ENCODE results near the gene NRDE2.

Gene NRDE2

GRCh38 chr14:90378249-90378648, 46.5 kb upstream of the NRDE2 start:
- no peak for TF ChIP-seq ZBTB7A (IDR thresholded peaks at IDR 0.05; ENCODE audit: low read depth)
- 0 out of 2 replicates have a peak, but pooled peaks have one; percentile 21 for TF ChIP-seq MAX (IDR thresholded peaks at IDR 0.05)

- no peak for TF ChIP-seq TEAD4 (IDR thresholded peaks at IDR 0.05)
Observed at GRCh38 chr14:90375934-90376333, 44.2 kb upstream of the NRDE2 start.

- TF ChIP-seq ZBTB7A (IDR thresholded peaks at IDR 0.05; ENCODE audit: low read depth) (no peak), TAF1 (IDR thresholded peaks at IDR 0.05; ENCODE audit: low read depth) (no peak), RAD21 (IDR thresholded peaks at IDR 0.05; ENCODE audit: low read depth) (no peak), EGR1 (IDR thresholded peaks at IDR 0.05) (no peak), FOXM1 (IDR thresholded peaks at IDR 0.05; ENCODE audit: borderline replicate concordance, low read depth) (no peak)
Observed at GRCh38 chr14:90374813-90375212, 43.1 kb upstream of the NRDE2 start.

- TF ChIP-seq USF1 (IDR thresholded peaks at IDR 0.05): no peak
- TF ChIP-seq CEBPB (IDR thresholded peaks at IDR 0.05): no peak
- no peak for TF ChIP-seq EGR1 (IDR thresholded peaks at IDR 0.05)
- no peak for TF ChIP-seq CREB1 (IDR thresholded peaks at IDR 0.05; ENCODE audit: low read depth)
- TF ChIP-seq EP300 (IDR thresholded peaks at IDR 0.05; ENCODE audit: borderline replicate concordance): no peak
- no peak for TF ChIP-seq ZBTB7A (IDR thresholded peaks at IDR 0.05; ENCODE audit: low read depth)
Observed at GRCh38 chr14:90373887-90374286, 42.1 kb upstream of the NRDE2 start.

- no peak for TF ChIP-seq CREB1 (IDR thresholded peaks at IDR 0.05; ENCODE audit: low read depth)
- TF ChIP-seq RAD21 (IDR thresholded peaks at IDR 0.05; ENCODE audit: low read depth): peak; percentile 20; the same call in 1 of the 2 replicates
- no peak for TF ChIP-seq FOXM1 (IDR thresholded peaks at IDR 0.05; ENCODE audit: borderline replicate concordance, low read depth)
Observed at GRCh38 chr14:90368946-90369721, 37.4 kb upstream of the NRDE2 start.

GRCh38 chr14:90362558-90362896, 30.8 kb upstream of the NRDE2 start:
- no peak for TF ChIP-seq ZBTB7A (IDR thresholded peaks at IDR 0.05; ENCODE audit: low read depth)
- TF ChIP-seq CREB1 (IDR thresholded peaks at IDR 0.05; ENCODE audit: low read depth): no peak
- TF ChIP-seq RAD21 (IDR thresholded peaks at IDR 0.05; ENCODE audit: low read depth): no peak
- no peak for TF ChIP-seq CEBPB (IDR thresholded peaks at IDR 0.05)

GRCh38 chr14:90361865-90362557, 30.3 kb upstream of the NRDE2 start:
- no peak for TF ChIP-seq MAX (IDR thresholded peaks at IDR 0.05)
- TF ChIP-seq TAF1 (IDR thresholded peaks at IDR 0.05; ENCODE audit: low read depth): no peak
- no peak for TF ChIP-seq CREB1 (IDR thresholded peaks at IDR 0.05; ENCODE audit: low read depth)
- TF ChIP-seq ZBTB7A (IDR thresholded peaks at IDR 0.05; ENCODE audit: low read depth): no peak
- TF ChIP-seq FOXM1 (IDR thresholded peaks at IDR 0.05; ENCODE audit: borderline replicate concordance, low read depth): no peak
- no peak for TF ChIP-seq EGR1 (IDR thresholded peaks at IDR 0.05)
- no peak for TF ChIP-seq YY1 (IDR thresholded peaks at IDR 0.05; ENCODE audit: low read depth)
- no peak for TF ChIP-seq NFIC (IDR thresholded peaks at IDR 0.05)
- TF ChIP-seq USF1 (IDR thresholded peaks at IDR 0.05): no peak
- TF ChIP-seq TEAD4 (IDR thresholded peaks at IDR 0.05): no peak
- no peak for TF ChIP-seq TCF12 (IDR thresholded peaks at IDR 0.05; ENCODE audit: low read depth)
- TF ChIP-seq CEBPB (IDR thresholded peaks at IDR 0.05): no peak
- TF ChIP-seq RAD21 (IDR thresholded peaks at IDR 0.05; ENCODE audit: low read depth): no peak
- TF ChIP-seq REST (IDR thresholded peaks at IDR 0.05; ENCODE audit: low read depth): no peak
- TF ChIP-seq EP300 (IDR thresholded peaks at IDR 0.05; ENCODE audit: borderline replicate concordance): no peak

GRCh38 chr14:90358359-90358758, 26.6 kb upstream of the NRDE2 start:
- TF ChIP-seq EGR1 (IDR thresholded peaks at IDR 0.05) (no peak), EP300 (IDR thresholded peaks at IDR 0.05; ENCODE audit: borderline replicate concordance) (no peak), MAX (IDR thresholded peaks at IDR 0.05) (no peak), REST (IDR thresholded peaks at IDR 0.05; ENCODE audit: low read depth) (no peak)
